ENCODE results near the gene USHBP1. TPM values are rescaled to one million over a fixed set of nuclear protein-coding genes. Genes with fewer than 3 reads are reported as not detected.

Gene USHBP1
- total and polyA plus RNA-seq, 2 of the 13 experiments (the other 11 are each of a cell fraction or from before 2014, with no cell fraction given), result 0.15 to 1.5 TPM

DNA sequence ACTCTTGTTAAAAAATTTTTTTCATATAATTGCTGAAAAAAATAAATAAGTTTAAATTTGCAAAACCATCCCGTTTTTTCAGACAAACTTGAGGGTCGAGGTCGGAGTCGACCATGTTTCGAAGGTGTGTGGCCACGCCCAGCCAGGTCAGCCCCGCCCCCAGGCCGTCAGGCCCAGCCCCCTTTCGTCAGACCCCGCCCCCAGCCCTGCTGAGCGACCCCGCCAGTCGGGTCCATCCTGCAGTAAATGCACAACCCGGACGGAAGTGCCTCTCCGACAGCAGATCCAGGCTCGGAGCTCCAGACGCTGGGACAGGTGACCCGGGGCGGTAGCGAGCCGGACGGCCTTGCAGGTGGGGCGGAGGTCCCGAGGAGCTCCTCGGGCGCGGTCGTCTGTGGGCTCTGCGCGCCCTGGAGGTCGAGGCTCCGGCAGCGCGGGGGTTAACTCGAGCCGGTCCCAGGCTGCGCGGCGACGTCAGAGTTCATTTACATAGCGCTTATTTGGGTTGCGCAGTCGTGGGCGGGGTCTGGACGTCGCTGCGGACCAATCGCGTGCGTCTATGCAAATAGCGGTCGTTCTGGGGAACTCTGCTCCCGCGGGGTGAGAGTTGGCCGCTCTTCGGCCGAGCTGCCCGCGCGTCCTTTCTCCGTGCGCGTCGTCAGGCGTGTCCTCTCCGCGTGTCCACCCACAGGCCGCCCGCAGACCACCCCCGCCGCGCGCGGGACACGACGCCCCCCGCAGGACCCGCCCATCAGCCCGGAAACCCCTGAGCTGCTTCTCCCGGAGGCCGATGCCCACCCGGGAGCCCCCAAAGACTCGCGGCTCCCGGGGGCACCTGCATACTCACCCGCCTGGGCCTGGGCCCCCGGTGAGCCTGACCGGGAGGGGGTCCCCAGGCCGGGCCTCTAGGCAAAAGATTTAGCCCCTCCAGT is 38.3 kb downstream of the USHBP1 start, which contains the start of gene OCEL1 (continued):
- peak; percentile 52; the same call in 1 of the 2 replicates for TF ChIP-seq SP2 (CRISPR knock-in tag; IDR thresholded peaks at IDR 0.05)
- no peak for TF ChIP-seq CENPX (CRISPR knock-in tag; IDR thresholded peaks at IDR 0.05)
- TF ChIP-seq NFKBIZ (CRISPR knock-in tag; IDR thresholded peaks at IDR 0.05), result no peak
- TF ChIP-seq, protein P1, sequence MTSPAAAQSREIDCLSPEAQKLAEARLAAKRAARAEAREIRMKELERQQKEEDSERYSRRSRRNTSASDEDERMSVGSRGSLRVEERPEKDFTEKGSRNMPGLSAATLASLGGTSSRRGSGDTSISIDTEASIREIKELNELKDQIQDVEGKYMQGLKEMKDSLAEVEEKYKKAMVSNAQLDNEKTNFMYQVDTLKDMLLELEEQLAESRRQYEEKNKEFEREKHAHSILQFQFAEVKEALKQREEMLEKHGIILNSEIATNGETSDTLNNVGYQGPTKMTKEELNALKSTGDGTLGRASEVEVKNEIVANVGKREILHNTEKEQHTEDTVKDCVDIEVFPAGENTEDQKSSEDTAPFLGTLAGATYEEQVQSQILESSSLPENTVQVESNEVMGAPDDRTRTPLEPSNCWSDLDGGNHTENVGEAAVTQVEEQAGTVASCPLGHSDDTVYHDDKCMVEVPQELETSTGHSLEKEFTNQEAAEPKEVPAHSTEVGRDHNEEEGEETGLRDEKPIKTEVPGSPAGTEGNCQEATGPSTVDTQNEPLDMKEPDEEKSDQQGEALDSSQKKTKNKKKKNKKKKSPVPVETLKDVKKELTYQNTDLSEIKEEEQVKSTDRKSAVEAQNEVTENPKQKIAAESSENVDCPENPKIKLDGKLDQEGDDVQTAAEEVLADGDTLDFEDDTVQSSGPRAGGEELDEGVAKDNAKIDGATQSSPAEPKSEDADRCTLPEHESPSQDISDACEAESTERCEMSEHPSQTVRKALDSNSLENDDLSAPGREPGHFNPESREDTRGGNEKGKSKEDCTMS (CRISPR knock-in tag; conservative IDR thresholded peaks at IDR 0.05), result no peak
- peak; percentile 53; the same call in 1 of the 2 replicates for TF ChIP-seq MXD4 (CRISPR knock-in tag; IDR thresholded peaks at IDR 0.05)
- TF ChIP-seq, protein P2, sequence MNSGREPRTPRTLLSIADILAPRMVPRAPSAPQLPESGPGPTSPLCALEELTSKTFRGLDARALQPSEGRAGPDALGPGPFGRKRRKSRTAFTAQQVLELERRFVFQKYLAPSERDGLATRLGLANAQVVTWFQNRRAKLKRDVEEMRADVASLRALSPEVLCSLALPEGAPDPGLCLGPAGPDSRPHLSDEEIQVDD (CRISPR knock-in tag; IDR thresholded peaks at IDR 0.05; ENCODE audit: borderline replicate concordance), result peak; percentile 72; the same call in 1 of the 2 replicates
- TF ChIP-seq ZNF121 (CRISPR knock-in tag; IDR thresholded peaks at IDR 0.05), result 0 out of 2 replicates have a peak, but pooled peaks have one; percentile 24
- TF ChIP-seq SP140L (CRISPR knock-in tag; IDR thresholded peaks at IDR 0.05; ENCODE audit: borderline replicate concordance), result 0 out of 2 replicates have a peak, but pooled peaks have one; percentile 27
- peak; percentile 70; the same call in 1 of the 2 replicates for TF ChIP-seq THAP11 (CRISPR knock-in tag; IDR thresholded peaks at IDR 0.05)
- TF ChIP-seq ZNF143 (CRISPR knock-in tag; IDR thresholded peaks at IDR 0.05), result peak; percentile 7; the same call in 1 of the 2 replicates
- peak; percentile 87; the same call in 1 of the 2 replicates for TF ChIP-seq ZNF607 (CRISPR knock-in tag; IDR thresholded peaks at IDR 0.05; ENCODE audit: borderline replicate concordance)
- TF ChIP-seq, protein P3, sequence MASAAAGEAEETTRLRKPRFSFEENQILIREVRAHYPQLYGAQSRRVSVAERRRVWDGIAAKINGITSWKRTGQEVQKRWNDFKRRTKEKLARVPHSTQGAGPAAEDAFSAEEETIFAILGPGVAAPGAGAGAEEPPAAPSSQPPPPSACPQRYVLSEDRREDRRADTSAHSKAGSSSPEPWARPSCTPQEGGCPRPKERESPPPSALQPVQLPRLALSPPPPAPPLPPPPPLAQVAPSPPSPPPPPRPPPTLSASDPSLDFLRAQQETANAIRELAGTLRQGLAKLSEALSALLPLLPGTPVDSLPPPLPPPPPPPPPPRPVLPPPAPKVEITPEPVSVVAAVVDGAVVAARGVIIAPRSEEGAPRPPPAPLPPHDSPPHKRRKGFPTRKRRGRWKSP (CRISPR knock-in tag; IDR thresholded peaks at IDR 0.05), result peak; percentile 66
- TF ChIP-seq, protein P4, sequence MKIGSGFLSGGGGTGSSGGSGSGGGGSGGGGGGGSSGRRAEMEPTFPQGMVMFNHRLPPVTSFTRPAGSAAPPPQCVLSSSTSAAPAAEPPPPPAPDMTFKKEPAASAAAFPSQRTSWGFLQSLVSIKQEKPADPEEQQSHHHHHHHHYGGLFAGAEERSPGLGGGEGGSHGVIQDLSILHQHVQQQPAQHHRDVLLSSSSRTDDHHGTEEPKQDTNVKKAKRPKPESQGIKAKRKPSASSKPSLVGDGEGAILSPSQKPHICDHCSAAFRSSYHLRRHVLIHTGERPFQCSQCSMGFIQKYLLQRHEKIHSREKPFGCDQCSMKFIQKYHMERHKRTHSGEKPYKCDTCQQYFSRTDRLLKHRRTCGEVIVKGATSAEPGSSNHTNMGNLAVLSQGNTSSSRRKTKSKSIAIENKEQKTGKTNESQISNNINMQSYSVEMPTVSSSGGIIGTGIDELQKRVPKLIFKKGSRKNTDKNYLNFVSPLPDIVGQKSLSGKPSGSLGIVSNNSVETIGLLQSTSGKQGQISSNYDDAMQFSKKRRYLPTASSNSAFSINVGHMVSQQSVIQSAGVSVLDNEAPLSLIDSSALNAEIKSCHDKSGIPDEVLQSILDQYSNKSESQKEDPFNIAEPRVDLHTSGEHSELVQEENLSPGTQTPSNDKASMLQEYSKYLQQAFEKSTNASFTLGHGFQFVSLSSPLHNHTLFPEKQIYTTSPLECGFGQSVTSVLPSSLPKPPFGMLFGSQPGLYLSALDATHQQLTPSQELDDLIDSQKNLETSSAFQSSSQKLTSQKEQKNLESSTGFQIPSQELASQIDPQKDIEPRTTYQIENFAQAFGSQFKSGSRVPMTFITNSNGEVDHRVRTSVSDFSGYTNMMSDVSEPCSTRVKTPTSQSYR (CRISPR knock-in tag; IDR thresholded peaks at IDR 0.05; ENCODE audit: borderline replicate concordance), result peak; percentile 10; the same call in 1 of the 2 replicates
- no peak for TF ChIP-seq GPN1 (CRISPR knock-in tag; IDR thresholded peaks at IDR 0.05; ENCODE audit: borderline replicate concordance)
- peak; percentile 17; the same call in 1 of the 2 replicates for TF ChIP-seq NCOA2 (CRISPR knock-in tag; IDR thresholded peaks at IDR 0.05)
- peak; percentile 26 for TF ChIP-seq AGO1 (IDR thresholded peaks at IDR 0.05; ENCODE audit: low read depth, low read length, poor library complexity, severe bottlenecking)
- peak; percentile 48; the same call in 1 of the 2 replicates for TF ChIP-seq ZNF563 (CRISPR knock-in tag; IDR thresholded peaks at IDR 0.05)
- peak; percentile 73 for TF ChIP-seq MED8 (CRISPR knock-in tag; IDR thresholded peaks at IDR 0.05; ENCODE audit: insufficient replicate concordance)
- TF ChIP-seq MAZ (IDR thresholded peaks at IDR 0.05; ENCODE audit: borderline replicate concordance, low read depth, low read length), result no peak
- peak; percentile 89 for TF ChIP-seq MAZ (CRISPR knock-in tag; IDR thresholded peaks at IDR 0.05; ENCODE audit: low read depth)
- TF ChIP-seq ESRRA (CRISPR knock-in tag; IDR thresholded peaks at IDR 0.05; ENCODE audit: low read depth), result peak; percentile 46; the same call in 1 of the 2 replicates
- no peak for TF ChIP-seq ZNF775 (CRISPR knock-in tag; IDR thresholded peaks at IDR 0.05; ENCODE audit: borderline replicate concordance)

Data from HepG2 (cell line).